ENCODE data around the gene HAPLN1.
"Not testable (repeated sequence)": the region's sequence is repeated elsewhere in the genome, so short reads cannot be mapped to it uniquely, and the experiment has no call there.

HAPLN1 gene

DNA sequence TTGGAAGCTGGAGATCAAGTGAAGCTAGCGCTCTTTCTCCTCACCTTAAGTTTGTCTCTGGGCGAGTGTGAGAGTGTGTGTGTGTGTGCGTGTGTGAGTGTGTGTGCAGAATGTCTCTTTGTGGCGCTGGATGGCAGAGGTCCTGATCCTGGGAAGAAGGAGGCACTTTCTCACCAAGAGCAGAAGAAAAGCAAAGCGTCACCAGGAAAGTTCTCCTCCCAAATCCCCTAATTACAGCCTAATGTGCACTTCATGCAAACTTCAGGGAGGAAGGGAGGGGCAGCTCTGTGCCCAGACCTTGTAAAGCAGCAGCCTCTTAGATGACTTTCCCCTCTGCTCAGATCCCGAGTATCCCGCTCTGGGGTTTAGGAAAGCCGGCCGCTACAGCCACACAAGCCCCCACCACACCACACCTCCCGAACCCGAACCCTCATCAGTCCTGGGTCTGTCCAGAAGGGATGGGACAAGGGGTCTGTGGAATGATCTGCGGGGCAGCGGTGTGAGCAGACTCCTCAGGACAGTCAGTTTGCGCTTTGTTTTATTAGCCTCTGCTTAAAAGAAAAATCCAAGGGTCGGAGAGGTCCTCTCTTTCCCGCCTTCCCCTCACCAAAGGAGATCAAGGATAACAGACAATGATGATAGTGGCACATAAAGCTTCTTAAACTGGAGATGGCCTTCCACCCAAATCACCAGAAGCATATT, at the start of gene HAPLN1:
TSS of gene HAPLN1 (minus strand) at position 20 of the 702 bp plus-strand sequence. CDS start 47,332 bp downstream, outside the sequence.
- FAIRE-seq = no peak

GRCh38 chr5:83767409-83767992, 46.8 kb upstream of the HAPLN1 start:
- peak; percentile 89 for FAIRE-seq

DNA sequence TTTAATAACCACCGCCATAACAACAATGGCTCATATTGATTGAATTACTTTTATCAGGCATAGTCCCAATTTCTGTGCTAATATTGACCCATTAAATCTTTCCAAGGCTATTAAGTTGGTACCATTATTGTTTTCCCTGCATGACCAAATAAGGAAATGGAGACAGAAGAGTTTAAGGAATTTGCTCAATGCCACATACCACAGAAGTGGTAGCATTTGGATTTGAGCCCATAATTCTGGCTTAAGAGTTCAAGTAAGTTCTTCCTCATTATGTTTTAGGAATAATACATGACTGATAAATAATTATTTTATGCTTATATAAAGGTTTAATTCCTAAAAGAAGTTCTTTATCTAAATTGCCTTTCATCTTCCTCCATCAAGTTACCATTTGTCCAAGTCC, 43.4 kb upstream of the HAPLN1 start:
- no peak for FAIRE-seq

DNA sequence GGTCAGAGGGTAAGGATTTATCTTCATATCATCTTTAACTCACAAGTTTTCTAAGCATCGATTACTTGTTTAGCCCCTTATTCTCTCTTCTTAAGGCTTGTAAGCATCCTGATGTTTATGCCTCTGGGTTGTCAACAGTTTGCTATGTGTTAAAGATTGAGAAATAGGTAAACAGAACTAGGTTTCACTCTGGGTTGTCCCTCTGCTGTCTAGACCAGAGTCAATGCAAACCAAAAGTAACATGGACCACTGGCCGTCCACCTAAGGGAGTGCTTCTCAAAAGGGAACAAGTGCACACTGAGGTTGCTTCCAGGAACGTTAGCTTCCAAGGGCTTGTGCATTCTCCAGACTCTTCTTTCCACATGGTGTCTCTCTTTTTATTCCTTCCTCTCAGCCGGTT, 39.9 kb upstream of the HAPLN1 start:
- no peak for FAIRE-seq

DNA sequence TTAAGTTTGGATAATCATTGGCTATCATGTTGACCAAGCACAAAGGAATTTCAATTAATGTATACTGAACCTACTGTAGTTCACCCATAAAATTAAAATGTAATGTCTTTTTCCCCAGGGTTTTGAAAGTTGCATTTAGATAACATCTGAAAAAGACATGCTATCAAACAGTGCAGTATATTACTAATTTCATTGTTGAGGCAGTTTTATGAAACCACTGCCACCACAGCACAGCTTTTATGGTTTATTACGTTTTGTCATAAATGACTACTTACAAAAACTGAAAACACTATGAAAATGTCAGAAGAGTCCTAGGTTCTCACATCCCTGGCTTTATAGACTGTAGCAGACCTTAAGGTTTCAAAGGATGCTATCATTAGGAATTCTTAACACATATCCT, 32.0 kb upstream of the HAPLN1 start:
- FAIRE-seq = no peak

GRCh38 chr5:83751201-83751600, 30.5 kb upstream of the HAPLN1 start:
- no peak for FAIRE-seq

DNA sequence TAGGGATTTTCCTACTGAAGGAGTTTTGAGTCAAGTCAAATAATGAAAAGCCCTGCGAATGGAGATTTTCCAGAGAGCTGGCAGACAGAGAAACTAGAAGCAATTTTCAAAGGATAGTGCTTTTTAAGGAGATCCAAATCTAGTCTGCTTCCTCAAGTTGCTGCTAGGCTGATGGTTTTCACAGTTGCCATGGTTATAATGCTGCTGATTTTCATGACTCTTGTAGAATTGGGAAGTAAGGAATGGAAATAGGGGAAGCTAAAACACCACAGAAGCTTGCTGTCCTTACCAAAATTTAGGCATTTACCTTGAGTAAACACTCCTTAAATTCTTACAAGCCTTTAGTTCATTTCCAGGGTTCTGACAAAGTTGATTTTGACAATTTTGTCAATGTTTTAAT, 30.1 kb upstream of the HAPLN1 start:
- no peak for FAIRE-seq

GRCh38 chr5:83745816-83746215, 25.2 kb upstream of the HAPLN1 start:
- FAIRE-seq = no peak

DNA sequence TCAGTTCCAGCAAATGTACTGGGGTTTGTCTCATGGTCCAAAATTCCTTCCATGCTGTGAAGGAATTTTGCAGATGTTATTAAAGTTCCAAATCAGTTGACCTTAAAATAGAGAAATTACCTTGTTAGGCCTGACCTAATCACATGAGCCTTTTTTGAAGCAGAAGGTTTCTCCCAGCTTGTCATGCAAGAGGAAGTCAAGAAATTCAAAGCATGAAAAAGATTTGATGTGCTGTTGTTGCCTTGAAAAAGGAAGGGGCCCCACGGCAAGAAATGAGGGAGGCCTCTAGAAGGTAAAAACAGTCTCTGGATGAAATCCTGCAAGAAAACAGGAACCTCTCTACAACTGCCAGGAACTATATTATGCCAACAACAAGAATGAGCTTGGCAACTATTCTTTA, 24.2 kb upstream of the HAPLN1 start:
- FAIRE-seq = no peak

DNA sequence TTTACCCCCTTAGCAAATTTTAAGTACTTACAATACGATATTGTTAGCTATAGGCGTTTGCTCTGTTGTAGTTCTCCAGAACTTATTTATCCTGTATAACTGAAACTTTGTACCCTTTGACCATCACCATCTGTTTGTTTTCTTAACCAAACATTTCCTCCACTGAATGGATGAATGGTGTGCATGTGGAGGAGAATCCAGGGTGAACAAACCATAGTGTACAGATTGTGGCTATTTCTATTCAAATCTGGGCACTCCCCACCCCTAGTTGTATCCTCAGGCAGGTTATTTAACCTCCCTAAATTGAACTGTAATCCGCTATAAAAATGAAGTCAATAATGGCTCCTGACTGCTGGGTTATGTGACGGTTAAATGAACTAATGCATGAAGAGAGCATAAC, 21.4 kb upstream of the HAPLN1 start:
- no peak for FAIRE-seq

DNA sequence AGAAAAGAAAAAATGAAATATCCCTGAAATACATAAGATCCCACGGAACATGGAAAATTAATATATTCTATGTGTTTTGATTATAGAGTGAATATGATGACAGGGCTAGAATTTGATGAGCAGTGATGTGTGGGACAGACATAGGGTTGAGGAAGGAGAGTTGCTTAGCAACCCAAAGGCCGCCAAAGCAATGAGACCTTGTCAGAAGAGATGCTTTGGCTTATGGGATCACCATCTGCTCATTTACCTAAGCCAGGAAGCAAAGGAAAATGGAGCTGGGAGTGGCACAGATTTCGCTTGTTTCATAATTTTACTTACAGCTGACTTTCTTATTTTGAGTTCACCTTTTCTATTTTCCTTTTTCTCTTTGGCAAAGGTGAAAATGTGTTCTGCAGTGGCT, 20.9 kb upstream of the HAPLN1 start:
- no peak for FAIRE-seq

GRCh38 chr5:83740741-83741140, 20.1 kb upstream of the HAPLN1 start:
- no peak for FAIRE-seq

DNA sequence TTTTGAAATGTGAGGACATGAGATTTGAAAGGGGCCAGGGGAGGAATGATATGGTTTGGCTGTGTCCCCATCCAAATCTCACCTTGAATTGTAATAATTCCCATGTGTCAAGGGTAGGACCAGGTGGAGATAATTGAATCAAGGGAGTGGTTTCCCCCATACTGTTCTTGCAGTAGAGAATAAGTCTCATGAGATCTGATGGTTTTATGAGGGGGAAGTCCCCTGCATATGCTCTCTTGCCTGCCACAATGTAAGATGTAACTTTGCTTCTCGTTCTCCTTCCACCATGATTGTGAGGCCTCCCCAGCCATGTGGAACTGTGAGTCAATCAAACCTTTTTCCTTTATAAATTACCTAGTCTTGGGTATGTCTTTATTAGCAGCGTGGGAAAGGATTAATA, 15.5 kb upstream of the HAPLN1 start:
- FAIRE-seq = not testable (repeated sequence)

DNA sequence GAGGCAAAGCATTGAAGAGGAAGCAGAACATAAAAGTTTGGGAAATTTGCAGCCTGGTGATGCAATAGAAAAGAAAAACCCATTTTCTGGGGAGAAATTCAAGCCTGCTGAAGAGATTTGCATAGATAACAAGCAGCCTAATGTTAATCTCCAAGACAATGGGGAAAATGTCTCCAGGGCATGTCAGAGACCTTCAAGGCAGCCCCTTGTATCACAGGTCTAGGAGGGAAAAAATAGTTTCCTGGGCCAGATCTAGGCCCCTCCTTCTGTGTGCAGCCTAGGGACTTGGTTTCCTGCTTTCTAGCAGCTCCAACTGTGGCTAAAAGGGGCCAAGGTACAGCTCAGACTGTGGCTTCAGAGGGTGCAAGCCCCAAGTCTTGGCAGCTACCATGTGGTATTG, 14.4 kb upstream of the HAPLN1 start:
- FAIRE-seq = not testable (repeated sequence)

- no peak for FAIRE-seq
Measured at GRCh38 chr5:83731638-83732037, 11.0 kb upstream of the HAPLN1 start.

DNA sequence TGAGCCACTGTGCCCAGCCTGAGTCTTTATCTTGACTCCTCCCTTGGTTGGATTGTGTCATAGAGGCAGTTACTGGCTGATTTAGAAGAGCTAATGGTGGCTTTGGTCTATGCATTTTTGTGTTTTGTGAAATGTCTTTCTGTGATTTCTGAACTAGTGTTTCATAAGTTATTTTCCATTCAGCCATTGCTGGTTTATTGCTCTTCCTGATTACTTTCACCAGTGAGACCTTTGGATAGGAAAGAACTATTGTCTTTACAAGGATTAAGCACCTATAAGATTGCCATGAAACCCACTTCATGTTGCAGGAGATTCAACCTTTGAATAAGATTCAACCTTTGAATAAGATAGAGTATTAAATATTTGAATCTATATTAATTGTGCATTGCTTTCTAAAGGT, 8.7 kb upstream of the HAPLN1 start:
- FAIRE-seq = no peak

DNA sequence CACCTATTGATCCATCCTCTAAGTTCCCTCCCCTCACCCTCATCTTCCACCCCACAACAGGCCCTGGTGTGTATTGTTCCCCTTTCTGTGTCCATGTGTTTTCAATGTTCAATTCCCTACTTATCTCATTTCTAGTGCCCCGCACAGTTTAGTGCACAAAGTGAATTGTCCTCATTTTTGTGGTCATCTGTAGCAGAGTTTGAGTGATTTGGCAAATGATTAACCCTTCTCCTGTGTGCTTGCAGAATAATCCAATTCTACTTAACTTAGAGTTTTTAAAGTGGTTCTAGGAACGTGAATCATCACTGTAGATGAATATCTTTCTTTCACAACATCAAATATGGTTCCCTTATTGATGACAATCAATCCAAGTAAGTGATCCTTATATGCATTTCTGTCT, 6.3 kb upstream of the HAPLN1 start:
- no peak for FAIRE-seq

GRCh38 chr5:83724935-83725334, 4.3 kb upstream of the HAPLN1 start:
- no peak for FAIRE-seq

DNA sequence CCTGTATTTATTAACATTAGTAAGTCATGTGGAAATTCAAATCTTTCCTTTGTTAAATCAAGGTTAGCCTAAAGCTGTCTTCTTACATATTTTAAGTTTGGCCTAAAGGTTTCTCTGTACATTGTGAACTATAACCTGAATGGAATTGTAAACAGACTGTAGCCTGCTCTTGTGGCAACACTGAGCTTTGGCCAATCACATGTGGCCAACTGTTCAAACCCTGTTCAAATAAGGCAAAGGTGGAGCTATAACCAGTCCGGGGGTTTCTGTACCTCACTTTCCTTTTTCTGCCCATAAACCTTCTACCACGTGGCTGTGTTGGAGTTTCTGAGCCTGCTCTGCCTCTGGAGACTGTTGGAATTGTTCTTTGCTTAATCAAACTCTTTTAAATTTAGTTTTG, 3.3 kb upstream of the HAPLN1 start:
- no peak for FAIRE-seq

- FAIRE-seq = no peak
Measured at GRCh38 chr5:83723031-83723430, 2.4 kb upstream of the HAPLN1 start.

DNA sequence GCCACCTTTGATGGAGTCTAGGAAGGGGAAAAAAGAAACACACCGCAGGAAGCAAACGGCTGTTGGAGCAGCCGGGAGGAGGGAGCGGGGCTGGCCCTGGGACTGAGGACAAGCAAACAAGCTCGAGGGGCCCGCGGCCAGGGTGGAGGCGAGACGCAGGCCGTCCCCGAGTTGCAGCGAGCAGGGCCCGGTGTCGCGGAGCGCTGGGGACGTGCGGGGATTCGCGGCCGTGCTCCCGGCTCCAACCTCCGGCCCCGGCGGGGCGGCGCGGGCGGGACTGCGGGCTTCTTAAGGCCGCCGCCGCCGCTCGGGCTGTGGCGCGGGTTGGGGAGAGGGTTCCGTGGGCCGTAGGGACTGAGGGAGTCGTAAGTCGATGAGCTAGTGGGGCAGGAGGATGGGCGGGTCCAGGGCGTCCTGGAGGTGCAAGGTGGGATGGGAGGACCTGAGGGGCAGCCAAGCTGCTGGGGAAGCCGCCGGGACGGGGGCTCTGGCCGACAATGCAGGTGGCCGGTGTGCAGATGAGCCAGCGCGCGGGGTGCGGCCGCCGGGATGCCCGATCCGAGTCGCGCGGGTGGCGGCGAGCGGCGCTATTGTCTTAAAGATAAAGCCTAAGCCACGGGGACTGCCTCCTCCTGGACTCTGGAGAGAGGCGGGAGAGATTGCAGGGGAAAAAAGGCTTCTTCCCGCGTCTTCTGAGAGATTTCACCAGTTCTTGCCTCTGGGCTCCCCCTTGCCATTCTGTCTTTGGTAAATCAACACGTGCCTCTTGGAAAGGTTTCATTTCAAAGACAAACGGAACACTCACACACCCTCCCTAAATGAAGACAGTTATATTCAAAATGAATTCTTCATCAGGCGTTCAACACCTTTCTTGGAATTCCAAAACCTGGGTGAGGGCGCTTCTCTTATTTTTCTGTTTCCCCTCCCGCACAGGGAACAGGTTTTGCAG, 1.6 kb upstream of the HAPLN1 start:
- FAIRE-seq = no peak

DNA sequence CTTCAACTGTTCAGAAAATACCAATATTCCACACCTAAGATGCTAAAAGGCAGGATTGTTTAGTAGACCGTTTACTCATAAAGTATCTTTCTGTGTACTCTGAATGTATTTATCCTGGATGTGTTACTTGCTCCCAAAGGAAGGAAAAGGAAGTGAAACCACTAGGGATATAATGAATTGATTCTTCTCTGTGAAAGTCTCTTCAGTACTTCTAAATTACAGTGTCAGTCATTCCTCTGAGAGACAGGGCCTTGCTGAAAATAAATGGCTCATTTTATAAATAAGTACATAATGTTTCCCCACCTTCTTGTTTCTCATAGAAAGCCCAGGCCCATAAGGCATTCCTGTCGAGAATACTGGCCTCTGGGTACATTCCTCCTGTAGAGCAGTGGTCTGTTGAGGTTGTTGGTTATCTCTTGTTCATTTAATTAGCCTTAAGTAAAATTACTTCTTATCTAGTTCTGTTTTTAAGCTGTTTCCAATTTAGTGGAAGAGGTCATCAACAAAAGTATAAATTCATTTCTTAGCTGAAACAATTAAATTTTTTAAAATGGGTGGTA, 1.6 kb downstream of the HAPLN1 start:
- FAIRE-seq = no peak

GRCh38 chr5:83718195-83718825, 2.3 kb downstream of the HAPLN1 start:
- peak; percentile 88 for FAIRE-seq
